Measurements from ENCODE around the gene PMPCA.

DNA sequence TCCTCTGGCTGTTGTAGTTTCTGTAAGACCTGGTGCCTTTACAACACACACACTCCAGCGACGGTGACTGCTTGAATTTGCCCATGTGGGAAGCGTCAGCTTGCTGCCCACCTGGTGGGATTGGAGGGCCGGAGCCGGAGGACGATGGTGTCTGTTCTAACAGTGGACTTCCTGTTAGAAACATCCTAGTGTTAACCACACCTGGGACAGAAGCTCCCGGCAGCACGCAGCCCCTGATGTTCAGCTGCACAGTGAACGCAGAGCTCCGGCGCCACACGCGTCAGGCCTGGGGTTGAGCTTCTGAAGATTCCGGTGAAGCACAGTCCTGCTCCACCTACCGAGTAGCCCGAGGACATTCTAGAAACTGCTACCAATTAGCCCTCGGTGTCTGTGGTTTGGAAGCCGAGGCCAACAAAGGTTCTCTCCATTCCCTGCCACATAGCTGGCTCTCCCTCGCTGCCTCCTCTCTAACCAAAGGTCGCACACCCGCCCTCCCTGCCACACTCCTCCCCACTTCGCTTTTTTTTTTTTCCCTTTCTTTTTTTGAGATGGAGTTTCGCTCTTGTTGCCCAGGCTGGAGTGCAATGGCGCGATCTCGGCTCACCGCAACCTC lies 14.4 kb downstream of the PMPCA start:
- no peak for TF ChIP-seq EZH2 (IDR thresholded peaks at IDR 0.05; ENCODE audit: low read length, missing control alignments)
- TF ChIP-seq, protein P1, sequence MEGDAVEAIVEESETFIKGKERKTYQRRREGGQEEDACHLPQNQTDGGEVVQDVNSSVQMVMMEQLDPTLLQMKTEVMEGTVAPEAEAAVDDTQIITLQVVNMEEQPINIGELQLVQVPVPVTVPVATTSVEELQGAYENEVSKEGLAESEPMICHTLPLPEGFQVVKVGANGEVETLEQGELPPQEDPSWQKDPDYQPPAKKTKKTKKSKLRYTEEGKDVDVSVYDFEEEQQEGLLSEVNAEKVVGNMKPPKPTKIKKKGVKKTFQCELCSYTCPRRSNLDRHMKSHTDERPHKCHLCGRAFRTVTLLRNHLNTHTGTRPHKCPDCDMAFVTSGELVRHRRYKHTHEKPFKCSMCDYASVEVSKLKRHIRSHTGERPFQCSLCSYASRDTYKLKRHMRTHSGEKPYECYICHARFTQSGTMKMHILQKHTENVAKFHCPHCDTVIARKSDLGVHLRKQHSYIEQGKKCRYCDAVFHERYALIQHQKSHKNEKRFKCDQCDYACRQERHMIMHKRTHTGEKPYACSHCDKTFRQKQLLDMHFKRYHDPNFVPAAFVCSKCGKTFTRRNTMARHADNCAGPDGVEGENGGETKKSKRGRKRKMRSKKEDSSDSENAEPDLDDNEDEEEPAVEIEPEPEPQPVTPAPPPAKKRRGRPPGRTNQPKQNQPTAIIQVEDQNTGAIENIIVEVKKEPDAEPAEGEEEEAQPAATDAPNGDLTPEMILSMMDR (conservative IDR thresholded peaks at IDR 0.05 in 1 of 2, IDR thresholded peaks at IDR 0.05 in 1 of 2; ENCODE audit: low read depth in 1 of 2, low read length in 2 of 2): no peak
